SK-N-SH treated with all-trans-retinoic acid at 6 μM for 48 hours (cell line): Measurements from ENCODE around the gene KLHL18.

Experiments used
- ATAC-seq: fragments of 200-7000 bp; cut with Tn5 transposase; 3 replicates; pipeline ENCODE4 v1.9.1; 2020; ENCODE audit warnings: mild to moderate bottlenecking, moderate library complexity
- ARNTL ChIP-seq: fragments of 450-650 bp; formaldehyde crosslinking; IDR thresholded peaks from 2 replicates; pipeline ENCODE4 v1.5.0; 2020; ENCODE audit warnings: low read depth, mild to moderate bottlenecking, moderate library complexity, borderline replicate concordance
- BACH2 ChIP-seq: fragments of 250-450 bp; sonication (Bioruptor Pico); IDR thresholded peaks from 2 replicates; pipeline ENCODE4 v1.9.0; 2021; ENCODE audit warnings: mild to moderate bottlenecking, borderline replicate concordance
- CREB5 ChIP-seq: fragments of 250-450 bp; sonication (Bioruptor Pico); IDR thresholded peaks from 2 replicates; pipeline ENCODE4 v1.5.1; 2020; ENCODE audit warnings: low read depth, mild to moderate bottlenecking, moderate library complexity
- CSDC2 ChIP-seq: fragments of 250-450 bp; sonication (Bioruptor Pico); IDR thresholded peaks from 2 replicates; pipeline ENCODE4 v1.5.0; 2020; ENCODE audit warnings: mild to moderate bottlenecking, moderate library complexity
- CSRNP3 ChIP-seq: fragments of 250-450 bp; sonication (Bioruptor Pico); IDR thresholded peaks from 2 replicates; pipeline ENCODE4 v1.5.1; 2021; ENCODE audit warnings: mild to moderate bottlenecking, moderate library complexity
- ESRRG ChIP-seq: fragments of 250-450 bp; sonication (Bioruptor Pico); IDR thresholded peaks from 2 replicates; pipeline ENCODE4 v1.6.1; 2021; ENCODE audit warnings: mild to moderate bottlenecking
- GLIS3 ChIP-seq: fragments of 250-450 bp; sonication (Bioruptor Pico); IDR thresholded peaks from 2 replicates; pipeline ENCODE4 v1.5.0; 2020; ENCODE audit warnings: mild to moderate bottlenecking, moderate library complexity
- ISL1 ChIP-seq: fragments of 250-450 bp; sonication (Bioruptor Pico); IDR thresholded peaks from 2 replicates; pipeline ENCODE4 v2.1.2; 2022; ENCODE audit warnings: mild to moderate bottlenecking, moderate library complexity
- OSR1 ChIP-seq: fragments of 250-450 bp; sonication (Bioruptor Pico); IDR thresholded peaks from 2 replicates; pipeline ENCODE4 v1.8.0; 2022; ENCODE audit warnings: moderate library complexity, mild to moderate bottlenecking, inconsistent platforms
- PATZ1 ChIP-seq: fragments of 250-450 bp; sonication (Bioruptor Pico); IDR thresholded peaks from 2 replicates; pipeline ENCODE4 v1.8.0; 2020; ENCODE audit warnings: mild to moderate bottlenecking, moderate library complexity, borderline replicate concordance
- POU6F1 ChIP-seq: fragments of 250-450 bp; sonication (Bioruptor Pico); IDR thresholded peaks from 2 replicates; pipeline ENCODE4 v1.8.0; 2021; ENCODE audit warnings: low read depth, mild to moderate bottlenecking, moderate library complexity, borderline replicate concordance
- PPARA ChIP-seq: fragments of 250-450 bp; sonication (Bioruptor Pico); IDR thresholded peaks from 2 replicates; pipeline ENCODE4 v1.5.0; 2020; ENCODE audit warnings: mild to moderate bottlenecking, borderline replicate concordance
- RARB ChIP-seq: fragments of 250-450 bp; sonication (Bioruptor Pico); IDR thresholded peaks from 2 replicates; pipeline ENCODE4 v1.8.0; 2021; ENCODE audit warnings: mild to moderate bottlenecking, moderate library complexity
- SNAI2 ChIP-seq: fragments of 250-450 bp; sonication (Bioruptor Pico); IDR thresholded peaks from 2 replicates; pipeline ENCODE4 v1.5.0; 2020; ENCODE audit warnings: mild to moderate bottlenecking, moderate library complexity
- TCF4 ChIP-seq: fragments of 250-450 bp; sonication (Bioruptor Pico); IDR thresholded peaks from 2 replicates; pipeline ENCODE4 v1.8.0; 2021; ENCODE audit warnings: mild to moderate bottlenecking, moderate library complexity, borderline replicate concordance
- TOX ChIP-seq: fragments of 250-450 bp; sonication (Bioruptor Pico); IDR thresholded peaks from 2 replicates; pipeline ENCODE4 v1.8.0; 2021; ENCODE audit warnings: mild to moderate bottlenecking, moderate library complexity, borderline replicate concordance
- TSHZ2 ChIP-seq: fragments of 250-450 bp; sonication (Bioruptor Pico); IDR thresholded peaks from 2 replicates; pipeline ENCODE4 v1.5.0; 2020; ENCODE audit warnings: mild to moderate bottlenecking, moderate library complexity
- ZC3H10 ChIP-seq: fragments of 250-450 bp; sonication (Bioruptor Pico); IDR thresholded peaks from 2 replicates; pipeline ENCODE4 v1.5.1; 2021; ENCODE audit warnings: mild to moderate bottlenecking, moderate library complexity
- ZFP3 ChIP-seq: fragments of 250-450 bp; sonication (Bioruptor Pico); IDR thresholded peaks from 2 replicates; pipeline ENCODE4 v1.5.0; 2020; ENCODE audit warnings: mild to moderate bottlenecking, moderate library complexity
- ZFP30 ChIP-seq: fragments of 450-650 bp; formaldehyde crosslinking; IDR thresholded peaks from 2 replicates; pipeline ENCODE4 v1.5.0; 2022; ENCODE audit warnings: mild to moderate bottlenecking, moderate library complexity
- ZNF565 ChIP-seq: fragments of 450-650 bp; formaldehyde crosslinking; conservative IDR thresholded peaks from 2 replicates; pipeline ENCODE4 v1.5.0; 2020; ENCODE audit warnings: low read depth, mild to moderate bottlenecking, moderate library complexity
- ZNF70 ChIP-seq: fragments of 450-650 bp; formaldehyde crosslinking; IDR thresholded peaks from 2 replicates; pipeline ENCODE4 v1.5.0; 2020; ENCODE audit warnings: mild to moderate bottlenecking, moderate library complexity
- ZNF8 ChIP-seq: fragments of 450-650 bp; formaldehyde crosslinking; IDR thresholded peaks from 2 replicates; pipeline ENCODE4 v1.5.0; 2020; ENCODE audit warnings: mild to moderate bottlenecking, moderate library complexity

The KLHL18 gene

GRCh38 chr3:47362701-47363100 is 80.0 kb downstream of the KLHL18 start:
- TF ChIP-seq CSRNP3 (CRISPR knock-in tag) (no peak), ZFP3 (CRISPR knock-in tag) (no peak), ZFP30 (CRISPR knock-in tag) (no peak), CSDC2 (CRISPR knock-in tag) (no peak), RARB (CRISPR knock-in tag) (no peak), CREB5 (no peak), ISL1 (CRISPR knock-in tag) (no peak), OSR1 (CRISPR knock-in tag) (no peak), PATZ1 (CRISPR knock-in tag) (no peak), ARNTL (no peak), ESRRG (CRISPR knock-in tag) (no peak), SNAI2 (CRISPR knock-in tag) (no peak)
- ATAC-seq = no peak

- ATAC-seq = peak; percentile 82
- TF ChIP-seq ZNF8 (CRISPR knock-in tag) = peak; percentile 67; the same call in 1 of the 2 replicates
- TF ChIP-seq ZFP3 (CRISPR knock-in tag) = no peak
- no peak for TF ChIP-seq TCF4 (CRISPR knock-in tag)
These were observed 82.7 kb downstream of the KLHL18 start for GRCh38 chr3:47365213-47366153.

GRCh38 chr3:47366833-47367232 is 84.1 kb downstream of the KLHL18 start:
- TF ChIP-seq ISL1 (CRISPR knock-in tag) (no peak), RARB (CRISPR knock-in tag) (no peak), ARNTL (no peak), BACH2 (CRISPR knock-in tag) (no peak), ZNF8 (CRISPR knock-in tag) (no peak), OSR1 (CRISPR knock-in tag) (no peak), PPARA (no peak), ZNF565 (CRISPR knock-in tag) (no peak), TOX (CRISPR knock-in tag) (no peak), GLIS3 (CRISPR knock-in tag) (no peak), ZNF70 (CRISPR knock-in tag) (no peak), SNAI2 (CRISPR knock-in tag) (no peak), CSDC2 (CRISPR knock-in tag) (no peak), CREB5 (no peak), ZFP3 (CRISPR knock-in tag) (no peak), POU6F1 (CRISPR knock-in tag) (no peak), TSHZ2 (CRISPR knock-in tag) (no peak), TCF4 (CRISPR knock-in tag) (no peak), PATZ1 (CRISPR knock-in tag) (no peak), ZC3H10 (CRISPR knock-in tag) (no peak)
- ATAC-seq = no peak
